CD4-positive, alpha-beta T cell (primary cell): Measurements from ENCODE around the gene EIF1AX. TPM values are rescaled to one million over a fixed set of nuclear protein-coding genes. Genes with fewer than 3 reads are reported as not detected.

Experiments
- ATAC-seq: fragments of 200-7000 bp; cut with Tn5 transposase; one replicate; pipeline ENCODE4 v1.10.0; 2022; ENCODE audit warnings: mild to moderate bottlenecking; ENCODE audit not compliant: poor library complexity
- CTCF ChIA-PET: fragments of 350-600 bp; sonication (Branson Sonifier 250); formaldehyde crosslinking; loops from one replicate; lab custom pipeline; 2021; ENCODE audit warnings: antibody characterized with exemption, inconsistent platforms; lab: Charles Lee
- POLR2A ChIA-PET: fragments of 350-600 bp; sonication (Branson Sonifier 250); formaldehyde crosslinking; loops from one replicate; lab custom pipeline; 2021; ENCODE audit warnings: antibody characterized with exemption, inconsistent platforms; lab: Charles Lee
- DNase-seq, 14 experiments: peaks; one replicate each; pipeline ENCODE4 v3.0.0-alpha.2; 2013 to 2020; ENCODE audit warnings: mixed read lengths in 2 of 14
- H3K27ac ChIP-seq, 2 donors: one replicate each; pipeline versions ENCODE4 v1.5.1 to v1.7.0; 2013; ENCODE audit warnings: low read length in 2 of 2, low read depth in 1 of 2, mild to moderate bottlenecking in 1 of 2
- H3K27me3 ChIP-seq, 2 experiments: 1 replicate in 1 of 2; 2 replicates in 1 of 2; pipeline versions ENCODE4 v1.6.1 to v1.7.0; 2013; ENCODE audit warnings: low read length in 2 of 2, control low read depth in 1 of 2, mild to moderate bottlenecking in 1 of 2, moderate library complexity in 1 of 2; ENCODE audit not compliant: insufficient read depth in 2 of 2, control insufficient read depth in 1 of 2
- H3K36me3 ChIP-seq: one replicate; pipeline ENCODE4 v1.6.1; 2013; ENCODE audit warnings: low read length, control low read depth; ENCODE audit not compliant: insufficient read depth
- H3K4me1 ChIP-seq: one replicate; pipeline ENCODE4 v1.6.1; 2013; ENCODE audit warnings: low read length, control low read depth; ENCODE audit not compliant: insufficient read depth
- H3K4me3 ChIP-seq: one replicate; pipeline ENCODE4 v1.5.1; 2013; ENCODE audit warnings: mild to moderate bottlenecking, low read length, moderate library complexity
- H3K9me3 ChIP-seq, 2 experiments: 1 replicate in 1 of 2; 2 replicates in 1 of 2; pipeline versions ENCODE4 v1.6.1 to v1.7.0; 2013; ENCODE audit warnings: low read length in 2 of 2, mild to moderate bottlenecking in 2 of 2, control low read depth in 1 of 2, moderate library complexity in 1 of 2; ENCODE audit not compliant: control insufficient read depth in 1 of 2, insufficient read depth in 1 of 2
- H3K27ac Mint-ChIP-seq: one replicate; pipeline ENCODE4 v1.8.0; 2020; ENCODE audit warnings: mixed read lengths
- H3K27me3 Mint-ChIP-seq: one replicate; pipeline ENCODE4 v1.8.0; 2021; ENCODE audit warnings: mixed read lengths
- H3K36me3 Mint-ChIP-seq: one replicate; pipeline ENCODE4 v1.8.0; 2021; ENCODE audit warnings: low read depth, mixed read lengths
- H3K4me1 Mint-ChIP-seq: one replicate; pipeline ENCODE4 v1.8.0; 2021; ENCODE audit warnings: low read depth, mixed read lengths
- H3K4me3 Mint-ChIP-seq: one replicate; pipeline ENCODE4 v1.8.0; 2020; ENCODE audit warnings: mild to moderate bottlenecking, mixed read lengths
- H3K9me3 Mint-ChIP-seq: one replicate; pipeline ENCODE4 v1.8.0; 2020; ENCODE audit warnings: mixed read lengths
- CTCF ChIP-seq: fragments of 200-600 bp; IDR thresholded peaks from one replicate; pipeline ENCODE4 v1.8.0; 2022; ENCODE audit warnings: antibody characterized with exemption, mild to moderate bottlenecking
- intact Hi-C, 2 experiments: fragments of 100-400 bp; cut with DNase I in 1 of 2; cut with micrococcal nuclease in 1 of 2; formaldehyde crosslinking; loops; one replicate each; pipeline versions ENCODE4 v1.15.1 to v1.9.0; 2023 to 2025; cut with DNase I, micrococcal nuclease
- total RNA-seq, 174 experiments: library from RNA in 2 of 174; stranded (reverse) in 2 of 174; gene quantifications; one replicate each; pipeline ENCODE4 v1.2.3 and lab custom pipeline; 2021 to 2026

EIF1AX gene
- total RNA-seq, 2 experiments from 2014 or later: 56.1 to 62.5 TPM

- Mint-ChIP-seq H3K36me3 (no peaks in the 10 kb centered on the region), H3K4me1 (no peaks in the 10 kb centered on the region), H3K27me3 (peaks cover 17% of the 10 kb centered on the region), H3K4me3 (no peak overlapping the region), H3K9me3 (no peaks in the 10 kb centered on the region), H3K27ac (no peak overlapping the region)
- Histone ChIP-seq H3K4me1 (peaks cover 11% of the 10 kb centered on the region), H3K36me3 (no peaks in the 10 kb centered on the region), H3K4me3 (no peak overlapping the region), H3K27me3 (peaks cover 10 to 12% of the 10 kb centered on the region in 2 experiments), H3K9me3 (peaks cover 0 to 4% of the 10 kb centered on the region in 2 experiments), H3K27ac (no peak overlapping the region)
- ATAC-seq (no peak), DNase-seq (no peak)
- no peak for TF ChIP-seq CTCF
- CTCF ChIA-PET: no interaction called here
- POLR2A ChIA-PET: no interaction called here
- intact Hi-C loops: no loop called here
These were observed 29.4 kb downstream of the EIF1AX start for GRCh38 chrX:20112022-20112774.

GRCh38 chrX:20111271-20111670, 30.4 kb downstream of the EIF1AX start:
- POLR2A ChIA-PET: no interaction called here
- H3K27ac ChIP-seq: no peak overlapping the region
- intact Hi-C loops: no loop called here
- ATAC-seq: no peak
- CTCF ChIA-PET: no interaction called here
- H3K9me3 Mint-ChIP-seq: no peaks in the 10 kb centered on the region
- no peak overlapping the region for H3K4me3 Mint-ChIP-seq
- H3K4me3 ChIP-seq: no peak overlapping the region
- DNase-seq: no peak
- H3K4me1 ChIP-seq: peaks cover 5% of the 10 kb centered on the region
- no peaks in the 10 kb centered on the region for H3K36me3 ChIP-seq
- H3K36me3 Mint-ChIP-seq: no peaks in the 10 kb centered on the region
- TF ChIP-seq CTCF: no peak
- peaks cover 17% of the 10 kb centered on the region for H3K27me3 Mint-ChIP-seq
- H3K27ac Mint-ChIP-seq: no peak overlapping the region
- H3K9me3 ChIP-seq: no peaks in the 10 kb centered on the region
- H3K27me3 ChIP-seq: peaks cover 5 to 8% of the 10 kb centered on the region in 2 experiments
- H3K4me1 Mint-ChIP-seq: no peaks in the 10 kb centered on the region

GRCh38 chrX:20101934-20102581, 39.6 kb downstream of the EIF1AX start:
- no peaks in the 10 kb centered on the region for H3K9me3 Mint-ChIP-seq
- no peaks in the 10 kb centered on the region for H3K36me3 ChIP-seq
- H3K4me1 ChIP-seq: no peaks in the 10 kb centered on the region
- no peaks in the 10 kb centered on the region for H3K27me3 Mint-ChIP-seq
- no peak for ATAC-seq
- TF ChIP-seq CTCF: no peak
- no peak overlapping the region for H3K27ac Mint-ChIP-seq
- POLR2A ChIA-PET: no interaction called here
- intact Hi-C loops: no loop called here
- no peaks in the 10 kb centered on the region for H3K36me3 Mint-ChIP-seq
- no peak for DNase-seq
- H3K4me3 ChIP-seq: no peak overlapping the region
- no peaks in the 10 kb centered on the region for H3K27me3 ChIP-seq
- H3K9me3 ChIP-seq: no peaks in the 10 kb centered on the region
- CTCF ChIA-PET: no interaction called here
- no peaks in the 10 kb centered on the region for H3K4me1 Mint-ChIP-seq
- no peak overlapping the region for H3K27ac ChIP-seq
- H3K4me3 Mint-ChIP-seq: no peak overlapping the region
